Upper lobe of right lung (tissue), 1 donor: ENCODE data around the gene PDE9A. TPM values are rescaled to one million over a fixed set of nuclear protein-coding genes. Genes with fewer than 3 reads are reported as not detected.
A peak's percentile ranks its signal among the peaks of the same experiment; 100 is the strongest.

ENCODE experiments used
- ATAC-seq: fragments of 200-7000 bp; cut with Tn5 transposase; one replicate; pipeline ENCODE4 v1.9.1; 2020; ENCODE audit warnings: mild to moderate bottlenecking, moderate library complexity
- DNase-seq: peaks from one replicate; pipeline ENCODE4 v3.0.0-alpha.2; 2020
- H3K27ac ChIP-seq: fragments of 200-600 bp; one replicate; pipeline ENCODE4 v1.8.0; 2022
- H3K27me3 ChIP-seq: fragments of 200-600 bp; one replicate; pipeline ENCODE4 v1.8.0; 2022; ENCODE audit warnings: mild to moderate bottlenecking
- H3K36me3 ChIP-seq: fragments of 200-600 bp; one replicate; pipeline ENCODE4 v1.8.0; 2022
- H3K4me1 ChIP-seq: fragments of 200-600 bp; one replicate; pipeline ENCODE4 v1.8.0; 2022
- H3K4me3 ChIP-seq: fragments of 200-600 bp; one replicate; pipeline ENCODE4 v1.8.0; 2022; ENCODE audit warnings: mild to moderate bottlenecking
- H3K9me3 ChIP-seq: fragments of 200-600 bp; one replicate; pipeline ENCODE4 v1.8.0; 2022
- CTCF ChIP-seq: fragments of 200-600 bp; IDR thresholded peaks from one replicate; pipeline ENCODE4 v1.8.0; 2022; ENCODE audit warnings: antibody characterized with exemption
- intact Hi-C: fragments of 100-400 bp; cut with DNase I; formaldehyde crosslinking; loops from one replicate; pipeline ENCODE4 v1.11.0; 2022
- total RNA-seq: library from RNA; stranded (reverse); fragmentation: NEBNext Ultra II Directional; extraction: Animal tissue kit (Norgen Biotek cat#: 25700); gene quantifications from one replicate; pipeline ENCODE4 v1.2.1, GENCODE V29; 2021
- donor health status: DM: no; HTN: yes; CAD: no; lungs with severe emphysema.

Gene PDE9A
- total RNA-seq, 1 donor from 2014 or later = 15.3 TPM

DNA sequence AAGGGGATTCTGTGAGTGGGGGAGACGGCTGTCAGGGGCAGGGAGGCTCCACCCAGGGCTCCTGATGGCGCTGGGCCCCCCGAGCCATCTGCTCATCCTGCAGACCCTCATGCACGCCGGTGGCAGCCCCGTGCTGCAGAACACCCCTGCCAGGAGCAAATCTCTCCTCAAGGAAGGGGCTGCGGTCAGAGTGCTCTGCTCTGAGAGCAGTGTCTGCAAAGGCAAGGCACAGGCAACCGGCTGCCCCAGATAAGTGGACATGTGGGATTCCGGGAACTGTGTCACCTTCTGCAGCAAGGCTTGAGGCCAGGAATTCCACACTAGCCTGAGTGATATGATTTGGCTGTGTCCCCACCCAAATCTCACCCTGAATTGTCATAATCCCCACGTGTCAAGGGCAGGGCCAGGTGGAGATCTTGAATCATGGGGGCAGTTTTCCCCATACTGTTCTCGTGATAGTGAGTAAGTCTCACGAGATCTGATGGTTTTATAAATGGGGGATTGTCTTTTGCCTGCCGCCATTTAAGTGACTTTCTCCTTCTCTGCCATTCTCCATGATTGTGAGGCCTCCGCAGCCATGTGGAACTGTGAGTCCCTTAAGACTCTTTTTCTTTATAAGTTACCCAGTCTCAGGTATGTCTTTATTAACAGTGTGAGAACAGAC, 101.0 kb downstream of the PDE9A start:
- Histone ChIP-seq H3K9me3 (no peaks in the 10 kb centered on the region), H3K27ac (no peak overlapping the region), H3K4me3 (no peak overlapping the region), H3K27me3 (no peaks in the 10 kb centered on the region), H3K4me1 (no peaks in the 10 kb centered on the region), H3K36me3 (no peaks in the 10 kb centered on the region)
- intact Hi-C loops = no loop called here
- no peak for ATAC-seq
- TF ChIP-seq CTCF = no peak
- peak; percentile 27 for DNase-seq

GRCh38 chr21:42755031-42755665, 101.7 kb downstream of the PDE9A start:
- DNase-seq = no peak
- Histone ChIP-seq H3K36me3 (no peaks in the 10 kb centered on the region), H3K27me3 (no peaks in the 10 kb centered on the region), H3K4me3 (no peak overlapping the region), H3K4me1 (no peaks in the 10 kb centered on the region), H3K27ac (no peak overlapping the region), H3K9me3 (no peaks in the 10 kb centered on the region)
- ATAC-seq = no peak
- TF ChIP-seq CTCF = no peak
- intact Hi-C loops = no loop called here

GRCh38 chr21:42755766-42756579, 102.6 kb downstream of the PDE9A start:
- no peak for ATAC-seq
- no peaks in the 10 kb centered on the region for H3K4me1 ChIP-seq
- intact Hi-C loops = no loop called here
- no peak overlapping the region for H3K27ac ChIP-seq
- no peaks in the 10 kb centered on the region for H3K9me3 ChIP-seq
- H3K27me3 ChIP-seq = no peaks in the 10 kb centered on the region
- DNase-seq = no peak
- no peak overlapping the region for H3K4me3 ChIP-seq
- no peaks in the 10 kb centered on the region for H3K36me3 ChIP-seq
- no peak for TF ChIP-seq CTCF

- intact Hi-C loops = no loop called here
Observed at GRCh38 chr21:42756580-42757250, 103.3 kb downstream of the PDE9A start.

More at GRCh38 chr21:42756580-42757250, 103.3 kb downstream of the PDE9A start:
- DNase-seq (no peak), ATAC-seq (no peak)
- no peaks in the 10 kb centered on the region for H3K4me1 ChIP-seq
- TF ChIP-seq CTCF = no peak
- no peaks in the 10 kb centered on the region for H3K36me3 ChIP-seq
- no peaks in the 10 kb centered on the region for H3K27me3 ChIP-seq
- H3K9me3 ChIP-seq = no peaks in the 10 kb centered on the region
- H3K27ac ChIP-seq = no peak overlapping the region
- no peak overlapping the region for H3K4me3 ChIP-seq
